ENCODE data around the gene DAP3.

DNA sequence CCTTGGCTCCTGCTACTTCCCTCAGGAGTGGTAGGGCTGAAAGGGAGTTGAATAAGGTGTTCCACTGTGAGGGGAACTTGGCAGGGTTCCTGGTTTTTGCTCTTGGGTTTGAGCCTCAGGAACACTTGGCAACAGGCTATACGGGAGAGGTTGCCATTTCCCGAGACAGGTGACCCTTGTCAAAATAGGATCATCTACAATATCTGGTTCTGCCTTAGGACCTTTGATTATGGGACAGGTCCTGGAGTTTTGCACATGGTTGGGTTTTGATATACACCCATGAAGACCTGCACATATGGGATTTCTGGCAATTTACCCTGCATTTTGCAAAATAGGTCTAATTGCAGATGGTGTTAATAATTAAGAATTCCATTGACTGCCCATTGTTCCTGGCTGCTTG, 31.4 kb upstream of the DAP3 start:
- no peak for TF ChIP-seq POLR2AphosphoS5 (IDR thresholded peaks at IDR 0.05)
- TF ChIP-seq, protein P1, sequence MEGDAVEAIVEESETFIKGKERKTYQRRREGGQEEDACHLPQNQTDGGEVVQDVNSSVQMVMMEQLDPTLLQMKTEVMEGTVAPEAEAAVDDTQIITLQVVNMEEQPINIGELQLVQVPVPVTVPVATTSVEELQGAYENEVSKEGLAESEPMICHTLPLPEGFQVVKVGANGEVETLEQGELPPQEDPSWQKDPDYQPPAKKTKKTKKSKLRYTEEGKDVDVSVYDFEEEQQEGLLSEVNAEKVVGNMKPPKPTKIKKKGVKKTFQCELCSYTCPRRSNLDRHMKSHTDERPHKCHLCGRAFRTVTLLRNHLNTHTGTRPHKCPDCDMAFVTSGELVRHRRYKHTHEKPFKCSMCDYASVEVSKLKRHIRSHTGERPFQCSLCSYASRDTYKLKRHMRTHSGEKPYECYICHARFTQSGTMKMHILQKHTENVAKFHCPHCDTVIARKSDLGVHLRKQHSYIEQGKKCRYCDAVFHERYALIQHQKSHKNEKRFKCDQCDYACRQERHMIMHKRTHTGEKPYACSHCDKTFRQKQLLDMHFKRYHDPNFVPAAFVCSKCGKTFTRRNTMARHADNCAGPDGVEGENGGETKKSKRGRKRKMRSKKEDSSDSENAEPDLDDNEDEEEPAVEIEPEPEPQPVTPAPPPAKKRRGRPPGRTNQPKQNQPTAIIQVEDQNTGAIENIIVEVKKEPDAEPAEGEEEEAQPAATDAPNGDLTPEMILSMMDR (IDR thresholded peaks at IDR 0.05) = no peak
- no peak for TF ChIP-seq POLR2A (IDR thresholded peaks at IDR 0.05)
- no peak for TF ChIP-seq EP300 (IDR thresholded peaks at IDR 0.05)

All from stomach (tissue), 4 donors.